HCT116 (cell line): ENCODE data around the gene EPHA3. TPM values are rescaled to one million over a fixed set of nuclear protein-coding genes. Genes with fewer than 3 reads are reported as not detected.

Experiments used
- ATAC-seq: fragments of 200-7000 bp; cut with Tn5 transposase; 2 replicates; pipeline ENCODE4 v1.9.1; 2020; ENCODE audit warnings: mild to moderate bottlenecking, moderate library complexity
- BruUV-seq: library from RNA; stranded (reverse); fragments of 400-500 nt; replicated peaks from 2 replicates; lab custom pipeline; 2021; lab: Mats Ljungman, UMichigan
- CTCF ChIA-PET: fragments of 300-600 bp; sonication (Branson Sonifier 250); formaldehyde crosslinking; loops from one replicate; lab custom pipeline; 2021; ENCODE audit warnings: antibody characterized with exemption; lab: Charles Lee
- POLR2A ChIA-PET: fragments of 300-600, 350-600 bp; sonication (Branson Sonifier 250); formaldehyde crosslinking; loops from one replicate; lab custom pipeline; 2021; ENCODE audit warnings: antibody characterized with exemption; lab: Charles Lee
- RAD21 ChIA-PET, 2 experiments: fragments of 300-600 bp; sonication (Branson Sonifier 250); formaldehyde crosslinking; loops; one replicate each; lab custom pipeline; 2023; ENCODE audit warnings: low total read pairs in 2 of 2; ENCODE audit not compliant: uncharacterized antibody in 2 of 2, unreplicated experiment in 2 of 2, low non-redundant PET in 1 of 2; lab: Charles Lee
- DNase-seq: peaks from one replicate; pipeline ENCODE4 v3.0.0-alpha.2; 2010; ENCODE audit warnings: low read depth, low spot score
- H2AFZ ChIP-seq: fragments of 200-600 bp; shearing (Covaris generic), sonication (generic); 2 replicates; pipeline ENCODE4 v1.6.1; 2017; ENCODE audit warnings: low read depth, mixed run types, mixed read lengths, antibody characterized with exemption, low read length; ENCODE audit not compliant: poor library complexity, severe bottlenecking
- H3K27ac ChIP-seq: 2 replicates; pipeline ENCODE4 v1.5.1; 2012; ENCODE audit warnings: low read depth, low read length
- H3K27me3 ChIP-seq: fragments of 200-600 bp; sonication (generic); 2 replicates; pipeline ENCODE4 v1.6.1; 2016; ENCODE audit warnings: mixed run types, low read length, mixed read lengths; ENCODE audit not compliant: insufficient read depth
- H3K36me3 ChIP-seq, 2 experiments: fragments of 200-500 bp in 1 of 2; fragments of 200-600 bp in 1 of 2; sonication (Bioruptor generic) in 1 of 2; sonication (generic) in 1 of 2; 2 replicates each; pipeline versions ENCODE4 v1.5.1 to v1.6.1; 2014 to 2016; ENCODE audit warnings: low read length in 2 of 2, inconsistent platforms in 1 of 2, mixed read lengths in 1 of 2, mixed run types in 1 of 2; ENCODE audit not compliant: insufficient read depth in 2 of 2, control insufficient read depth in 1 of 2
- H3K4me1 ChIP-seq, 2 experiments: fragments of 200-600 bp in 1 of 2; sonication (generic) in 1 of 2; 2 replicates each; pipeline versions ENCODE4 v1.5.1 to v1.6.1; 2012 to 2017; ENCODE audit warnings: low read length in 2 of 2, inconsistent platforms in 1 of 2, mild to moderate bottlenecking in 1 of 2, mixed read lengths in 1 of 2, mixed run types in 1 of 2, moderate library complexity in 1 of 2; ENCODE audit not compliant: insufficient read depth in 2 of 2, control insufficient read depth in 1 of 2
- H3K4me2 ChIP-seq: fragments of 200-600 bp; sonication (generic); 2 replicates; pipeline ENCODE4 v1.6.1; 2017; ENCODE audit warnings: mixed run types, low read length, mixed read lengths
- H3K4me3 ChIP-seq, 2 experiments: fragments of 200-600 bp in 1 of 2; sonication (generic) in 1 of 2; replicated peaks in 1 of 2; 2 replicates each; pipeline ENCODE4 v1.5.1; 2011 to 2016; ENCODE audit warnings: low read length in 2 of 2, control low read depth in 1 of 2, low read depth in 1 of 2, mild to moderate bottlenecking in 1 of 2, mixed read lengths in 1 of 2, mixed run types in 1 of 2
- H3K79me2 ChIP-seq: fragments of 200-600 bp; sonication (generic); 2 replicates; pipeline ENCODE4 v1.6.1; 2017; ENCODE audit warnings: mild to moderate bottlenecking, mixed run types, low read length, moderate library complexity, mixed read lengths; ENCODE audit not compliant: insufficient read depth
- H3K9ac ChIP-seq: fragments of 200-600 bp; sonication (generic); 2 replicates; pipeline ENCODE4 v1.6.1; 2016; ENCODE audit warnings: low read length, mixed read lengths
- H3K9me2 ChIP-seq: fragments of 200-600 bp; sonication (generic), shearing (Covaris generic); 2 replicates; pipeline ENCODE4 v1.6.1; 2017; ENCODE audit warnings: mixed run types, mild to moderate bottlenecking, moderate library complexity; ENCODE audit not compliant: insufficient read depth
- H3K9me3 ChIP-seq, 2 experiments: fragments of 200-500 bp in 1 of 2; fragments of 200-600 bp in 1 of 2; sonication (Bioruptor generic) in 1 of 2; sonication (generic) in 1 of 2; 2 replicates each; pipeline ENCODE4 v1.6.1; 2014 to 2017; ENCODE audit warnings: low read length in 2 of 2, mixed read lengths in 2 of 2, inconsistent platforms in 1 of 2, low read depth in 1 of 2, mild to moderate bottlenecking in 1 of 2, mixed run types in 1 of 2, moderate library complexity in 1 of 2; ENCODE audit not compliant: control insufficient read depth in 1 of 2, insufficient read depth in 1 of 2
- H4K20me1 ChIP-seq: fragments of 200-600 bp; sonication (generic), shearing (Covaris generic); 2 replicates; pipeline ENCODE4 v1.6.1; 2017; ENCODE audit warnings: mixed run types, mild to moderate bottlenecking, moderate library complexity; ENCODE audit not compliant: insufficient read depth
- CBX3 ChIP-seq: IDR thresholded peaks from 2 replicates; pipeline ENCODE4 v1.6.1; 2012; ENCODE audit warnings: low read depth
- ELF1 ChIP-seq: IDR thresholded peaks from 2 replicates; pipeline ENCODE4 v1.6.1; 2012; ENCODE audit warnings: low read depth, borderline replicate concordance
- JUND ChIP-seq: IDR thresholded peaks from 2 replicates; pipeline ENCODE4 v1.6.1; 2012
- MAX ChIP-seq: IDR thresholded peaks from 2 replicates; pipeline ENCODE4 v1.6.1; 2012
- POLR2A ChIP-seq: IDR thresholded peaks from 2 replicates; pipeline ENCODE4 v1.7.0; 2011; ENCODE audit warnings: borderline replicate concordance; ENCODE audit not compliant: insufficient read depth, insufficient read length; ENCODE audit errors: extremely low read depth
- RAD21 ChIP-seq: IDR thresholded peaks from 2 replicates; pipeline ENCODE4 v1.6.1; 2012; ENCODE audit warnings: low read depth, mild to moderate bottlenecking
- REST ChIP-seq: IDR thresholded peaks from 2 replicates; pipeline ENCODE4 v1.6.1; 2012; ENCODE audit warnings: low read depth
- SIN3A ChIP-seq: IDR thresholded peaks from 2 replicates; pipeline ENCODE4 v1.6.1; 2012; ENCODE audit warnings: low read depth
- YY1 ChIP-seq: IDR thresholded peaks from 2 replicates; pipeline ENCODE4 v1.6.1; 2011; ENCODE audit warnings: low read length, low read depth, moderate library complexity, mild to moderate bottlenecking; ENCODE audit not compliant: insufficient replicate concordance; ENCODE audit errors: extremely low read depth
- ZFX ChIP-seq: fragments of 450-650 bp; IDR thresholded peaks from 2 replicates; pipeline ENCODE4 v1.6.1; 2017
- intact Hi-C: fragments of 100-400 bp; cut with micrococcal nuclease; formaldehyde crosslinking; loops from 2 replicates; pipeline ENCODE4 v1.10.0; 2022
- total RNA-seq: library from RNA; stranded (reverse); gene quantifications from one replicate; pipeline ENCODE4 v1.2.1, GENCODE V29; 2021; ENCODE audit not compliant: unreplicated experiment

Gene EPHA3
- total RNA-seq, 1 experiment from 2014 or later, result not detected

GRCh38 chr3:89449086-89449485 is 341.7 kb downstream of the EPHA3 start:
- H3K9me3 ChIP-seq, result peaks cover 13 to 17% of the 10 kb centered on the region in 2 experiments; a peak in 2 of 4 replicates
- ChIA-PET POLR2A (no interaction called here), CTCF (no interaction called here), RAD21 (no interaction called here)
- H3K79me2 ChIP-seq, result no peaks in the 10 kb centered on the region
- no peak overlapping the region for H3K9ac ChIP-seq
- H4K20me1 ChIP-seq, result no peaks in the 10 kb centered on the region
- H3K4me2 ChIP-seq, result no peak overlapping the region
- H3K4me3 ChIP-seq, result no peak overlapping the region
- intact Hi-C loops, result no loop called here
- no peaks in the 10 kb centered on the region for H3K4me1 ChIP-seq
- H2AFZ ChIP-seq, result no peak overlapping the region
- no peak for ATAC-seq
- DNase-seq, result no peak
- H3K27me3 ChIP-seq, result no peaks in the 10 kb centered on the region
- BruUV-seq, result no TSS peak
- H3K36me3 ChIP-seq, result no peaks in the 10 kb centered on the region
- H3K27ac ChIP-seq, result no peak overlapping the region
- H3K9me2 ChIP-seq, result no peaks in the 10 kb centered on the region
- TF ChIP-seq CBX3, result no peak
- TF ChIP-seq REST, result no peak
- TF ChIP-seq MAX, result no peak
- TF ChIP-seq JUND, result no peak
- TF ChIP-seq SIN3A, result no peak
- TF ChIP-seq ELF1, result no peak
- TF ChIP-seq RAD21, result no peak
- TF ChIP-seq ZFX, result no peak
- no peak for TF ChIP-seq YY1
- TF ChIP-seq POLR2A, result no peak
